ENCODE measurements around the gene CACNA1B.

CACNA1B gene

DNA sequence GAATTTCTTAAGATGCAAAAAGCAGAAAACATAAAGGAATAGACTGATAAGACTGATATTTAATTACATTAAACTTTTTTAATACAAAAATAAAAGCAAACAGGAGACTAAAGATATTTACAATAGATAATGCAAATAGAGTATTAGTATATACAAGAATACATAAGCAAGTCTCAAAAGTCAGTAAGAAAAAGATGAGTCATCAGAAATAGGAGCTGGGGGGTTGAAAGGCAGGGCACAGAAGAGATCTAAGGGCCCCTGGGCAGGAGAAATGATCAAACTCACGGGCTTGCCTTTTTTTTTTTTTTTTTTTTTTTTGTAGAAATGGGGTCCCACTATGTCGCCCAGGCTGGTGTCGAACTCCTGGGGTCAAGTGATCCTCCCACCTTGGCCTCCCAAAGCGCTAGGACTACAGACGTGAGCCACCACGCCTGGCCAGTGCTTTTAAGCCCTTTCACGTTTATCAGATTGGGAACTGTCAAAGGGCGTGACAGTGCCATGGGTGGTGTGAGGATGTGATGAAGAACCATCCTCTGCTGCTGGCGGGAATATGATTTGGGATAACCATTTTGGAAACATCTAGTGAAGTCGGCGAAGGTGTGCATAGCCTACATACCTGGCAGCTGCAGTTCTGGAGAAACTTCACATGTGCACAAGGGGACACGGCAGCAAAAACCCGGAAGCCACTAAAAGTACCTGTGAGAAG is 126.1 kb downstream of the CACNA1B start:
- TF ChIP-seq CTCF (IDR thresholded peaks at IDR 0.05; ENCODE audit: low read depth, low read length, missing control alignments), result no peak
- no peak overlapping the region for H3K4me3 ChIP-seq (replicated peaks; ENCODE audit: low read depth, low read length)
- no peak for DNase-seq (ENCODE audit: extremely low read depth, low read depth)

DNA sequence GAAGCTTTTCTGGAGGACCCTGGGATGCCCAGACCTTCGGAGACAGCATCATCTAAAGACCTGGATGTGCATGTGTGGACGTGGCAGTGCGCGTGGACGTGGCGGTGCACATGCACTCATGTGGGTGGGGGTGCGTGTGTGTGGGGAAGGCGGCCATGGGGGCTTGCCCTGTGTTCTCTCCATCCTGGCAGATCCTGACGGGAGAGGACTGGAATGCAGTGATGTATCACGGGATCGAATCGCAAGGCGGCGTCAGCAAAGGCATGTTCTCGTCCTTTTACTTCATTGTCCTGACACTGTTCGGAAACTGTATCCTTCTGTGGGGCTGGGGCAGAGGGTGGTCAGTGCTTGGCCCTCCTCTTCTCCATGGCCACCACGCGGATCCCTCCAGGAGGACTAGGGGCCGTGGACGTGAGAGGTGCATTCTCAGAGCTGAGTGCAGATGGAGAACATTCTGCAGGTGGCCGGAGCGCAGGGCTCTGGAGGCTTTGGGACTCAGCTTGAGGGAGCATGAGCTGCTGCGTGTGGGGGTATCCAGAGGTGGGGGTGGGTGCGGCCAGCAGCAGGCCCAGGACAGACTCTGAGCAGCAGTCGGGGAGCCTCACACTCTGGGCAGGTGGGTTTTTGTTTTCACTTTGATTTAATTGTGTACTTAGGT is 129.1 kb downstream of the CACNA1B start:
- no peak overlapping the region for H3K4me3 ChIP-seq (replicated peaks; ENCODE audit: low read depth, low read length)
- TF ChIP-seq CTCF (IDR thresholded peaks at IDR 0.05; ENCODE audit: low read depth, low read length, missing control alignments), result no peak
- no peak for DNase-seq (ENCODE audit: extremely low read depth, low read depth)

DNA sequence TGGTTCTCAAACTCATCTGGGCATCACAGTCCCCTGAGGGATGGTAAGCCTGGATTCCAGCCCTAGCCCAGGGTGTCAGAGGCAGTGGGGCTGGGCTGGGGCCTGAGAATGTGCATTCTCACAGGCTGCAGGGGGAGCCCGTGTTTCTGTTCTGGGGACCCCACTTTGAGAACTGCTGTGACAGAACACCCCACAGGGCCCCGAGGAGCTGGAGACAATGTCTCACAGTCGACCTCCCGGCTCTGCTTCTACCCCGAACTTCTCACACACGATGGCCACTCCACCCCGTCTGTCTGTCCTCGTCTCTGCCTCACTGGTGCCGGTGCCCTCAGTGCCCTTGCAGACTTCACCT is 130.0 kb downstream of the CACNA1B start:
- no peak for TF ChIP-seq CTCF (IDR thresholded peaks at IDR 0.05; ENCODE audit: low read depth, low read length, missing control alignments)
- no peak for DNase-seq (ENCODE audit: extremely low read depth, low read depth)
- H3K4me3 ChIP-seq (replicated peaks; ENCODE audit: low read depth, low read length), result no peak overlapping the region

DNA sequence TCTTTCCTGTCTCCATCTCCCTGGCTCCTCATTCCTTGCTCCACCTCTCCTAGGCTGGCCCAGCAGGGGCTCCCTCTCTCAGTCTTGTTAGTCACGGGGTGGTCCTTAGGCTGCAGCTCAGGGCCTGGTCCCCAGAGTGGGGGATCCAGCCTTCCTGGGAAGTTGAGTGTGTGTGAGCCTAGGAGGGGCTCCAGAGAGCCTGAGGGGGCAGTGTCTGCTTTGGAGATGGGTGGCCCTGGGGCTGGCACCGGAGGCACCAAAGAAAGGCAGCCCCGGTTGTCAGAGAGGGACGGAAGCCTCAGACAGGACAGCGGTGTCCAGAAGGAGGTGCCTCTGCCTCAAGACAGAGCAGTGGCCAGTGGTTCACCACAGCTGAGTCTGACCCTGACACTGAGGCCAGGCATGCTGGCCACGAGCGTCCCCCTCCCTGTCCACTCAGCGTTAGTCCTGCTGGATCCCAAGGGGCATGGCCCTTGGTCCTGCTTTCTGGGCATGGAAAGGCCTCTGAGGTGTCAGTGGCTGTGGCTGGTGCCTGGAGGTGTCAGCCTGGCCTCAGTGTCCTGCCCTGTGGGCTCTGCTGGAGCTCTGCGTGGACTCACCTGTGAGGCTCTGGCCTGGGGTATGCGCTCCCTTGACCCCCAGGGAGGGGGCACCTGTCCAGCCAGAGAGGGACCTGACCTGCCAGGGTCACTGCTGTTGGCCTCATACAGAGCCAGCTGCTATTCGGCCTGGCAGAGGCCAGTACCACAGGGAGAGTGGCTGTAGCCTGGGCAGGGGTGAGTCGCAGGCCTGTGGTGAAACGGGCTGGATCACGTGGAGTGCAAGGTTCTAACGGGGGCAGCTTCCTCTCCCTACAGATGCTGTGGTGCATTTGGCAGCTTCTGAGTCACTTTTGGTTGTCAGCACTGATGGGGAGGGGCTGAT is 130.6 kb downstream of the CACNA1B start:
- no peak for TF ChIP-seq CTCF (IDR thresholded peaks at IDR 0.05; ENCODE audit: low read depth, low read length, missing control alignments)
- no peak overlapping the region for H3K4me3 ChIP-seq (replicated peaks; ENCODE audit: low read depth, low read length)
- no peak for DNase-seq (ENCODE audit: extremely low read depth, low read depth)

GRCh38 chr9:138009016-138009802 is 131.6 kb downstream of the CACNA1B start:
- no peak overlapping the region for H3K4me3 ChIP-seq (replicated peaks; ENCODE audit: low read depth, low read length)
- DNase-seq (ENCODE audit: extremely low read depth, low read depth), result no peak
- TF ChIP-seq CTCF (IDR thresholded peaks at IDR 0.05; ENCODE audit: low read depth, low read length, missing control alignments), result no peak
